ENCODE measurements around the gene LGALS7.

DNA sequence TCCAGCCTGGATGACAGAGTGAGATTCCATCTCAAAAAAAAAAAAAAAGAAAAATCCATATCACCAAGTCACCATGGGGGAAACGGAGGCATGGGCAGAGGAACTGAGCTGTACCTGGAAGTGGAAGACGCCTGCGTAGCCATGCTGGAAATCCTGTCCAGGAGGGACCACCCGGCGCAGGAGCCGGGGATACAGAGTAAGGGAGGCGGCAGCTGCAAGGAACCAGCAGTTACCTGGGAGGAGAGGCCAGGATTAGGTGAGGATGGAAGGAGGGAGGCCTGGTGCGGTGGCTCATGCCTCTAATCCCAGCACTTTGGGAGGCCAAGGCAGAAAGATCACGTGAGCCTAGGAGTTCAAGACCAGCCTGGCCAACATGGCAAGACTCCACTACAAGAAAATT lies 31.0 kb downstream of the LGALS7 start:
- TF ChIP-seq, protein P1, sequence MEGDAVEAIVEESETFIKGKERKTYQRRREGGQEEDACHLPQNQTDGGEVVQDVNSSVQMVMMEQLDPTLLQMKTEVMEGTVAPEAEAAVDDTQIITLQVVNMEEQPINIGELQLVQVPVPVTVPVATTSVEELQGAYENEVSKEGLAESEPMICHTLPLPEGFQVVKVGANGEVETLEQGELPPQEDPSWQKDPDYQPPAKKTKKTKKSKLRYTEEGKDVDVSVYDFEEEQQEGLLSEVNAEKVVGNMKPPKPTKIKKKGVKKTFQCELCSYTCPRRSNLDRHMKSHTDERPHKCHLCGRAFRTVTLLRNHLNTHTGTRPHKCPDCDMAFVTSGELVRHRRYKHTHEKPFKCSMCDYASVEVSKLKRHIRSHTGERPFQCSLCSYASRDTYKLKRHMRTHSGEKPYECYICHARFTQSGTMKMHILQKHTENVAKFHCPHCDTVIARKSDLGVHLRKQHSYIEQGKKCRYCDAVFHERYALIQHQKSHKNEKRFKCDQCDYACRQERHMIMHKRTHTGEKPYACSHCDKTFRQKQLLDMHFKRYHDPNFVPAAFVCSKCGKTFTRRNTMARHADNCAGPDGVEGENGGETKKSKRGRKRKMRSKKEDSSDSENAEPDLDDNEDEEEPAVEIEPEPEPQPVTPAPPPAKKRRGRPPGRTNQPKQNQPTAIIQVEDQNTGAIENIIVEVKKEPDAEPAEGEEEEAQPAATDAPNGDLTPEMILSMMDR (IDR thresholded peaks at IDR 0.05; ENCODE audit: low read depth, low read length): no peak
- no peak for TF ChIP-seq EZH2phosphoT487 (IDR thresholded peaks at IDR 0.05; ENCODE audit: low read depth)

All from OCI-LY3 (cell line).